Measurements from ENCODE around the gene C1orf35. TPM values are rescaled to one million over a fixed set of nuclear protein-coding genes. Genes with fewer than 3 reads are reported as not detected.

Gene C1orf35
- total and polyA plus RNA-seq, 9 of the 15 experiments (the other 6 are each of a cell fraction or from before 2014, with no cell fraction given) = 3.2 to 48.7 (median 12.5) TPM

DNA sequence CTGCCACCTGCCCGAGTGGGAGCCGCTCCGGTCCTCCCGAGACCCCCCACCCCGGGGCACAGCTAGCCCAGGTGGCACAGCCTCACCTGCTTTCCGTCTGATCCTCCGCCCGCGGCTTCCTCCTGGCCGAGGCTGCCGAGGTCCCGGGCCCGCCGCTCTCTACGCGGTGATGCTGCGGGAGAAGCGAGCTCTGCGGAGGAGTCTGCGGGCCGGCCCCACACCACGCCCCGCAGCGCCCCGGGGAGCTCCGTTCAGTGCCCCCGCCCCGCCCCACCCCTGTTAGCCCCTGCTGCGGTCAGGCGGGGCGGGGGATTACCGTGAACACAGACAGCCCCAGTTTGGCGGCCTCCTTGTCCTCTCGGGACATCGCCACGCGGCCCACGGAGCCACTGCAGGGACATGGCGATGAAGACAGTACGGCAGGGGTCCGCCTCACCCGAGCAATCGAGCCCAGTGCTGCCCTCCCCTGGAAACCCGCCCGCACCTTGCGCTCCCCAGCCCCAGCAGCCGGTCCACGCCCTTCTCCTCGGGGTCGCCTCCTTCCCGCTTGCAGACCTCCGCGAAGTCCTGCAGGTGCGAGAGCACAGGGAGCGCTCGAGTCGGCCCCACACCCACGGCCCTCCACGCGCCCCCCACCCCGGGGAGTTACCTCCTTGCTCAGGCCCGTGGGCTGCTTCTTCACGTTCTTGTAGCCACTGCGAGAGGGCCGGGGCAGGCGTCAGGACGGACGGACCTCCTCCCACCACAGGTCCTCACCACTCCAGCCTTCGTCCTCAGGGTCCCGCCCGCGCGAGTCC is 933 bp downstream of the C1orf35 start (continued):
- TF ChIP-seq, protein P1, sequence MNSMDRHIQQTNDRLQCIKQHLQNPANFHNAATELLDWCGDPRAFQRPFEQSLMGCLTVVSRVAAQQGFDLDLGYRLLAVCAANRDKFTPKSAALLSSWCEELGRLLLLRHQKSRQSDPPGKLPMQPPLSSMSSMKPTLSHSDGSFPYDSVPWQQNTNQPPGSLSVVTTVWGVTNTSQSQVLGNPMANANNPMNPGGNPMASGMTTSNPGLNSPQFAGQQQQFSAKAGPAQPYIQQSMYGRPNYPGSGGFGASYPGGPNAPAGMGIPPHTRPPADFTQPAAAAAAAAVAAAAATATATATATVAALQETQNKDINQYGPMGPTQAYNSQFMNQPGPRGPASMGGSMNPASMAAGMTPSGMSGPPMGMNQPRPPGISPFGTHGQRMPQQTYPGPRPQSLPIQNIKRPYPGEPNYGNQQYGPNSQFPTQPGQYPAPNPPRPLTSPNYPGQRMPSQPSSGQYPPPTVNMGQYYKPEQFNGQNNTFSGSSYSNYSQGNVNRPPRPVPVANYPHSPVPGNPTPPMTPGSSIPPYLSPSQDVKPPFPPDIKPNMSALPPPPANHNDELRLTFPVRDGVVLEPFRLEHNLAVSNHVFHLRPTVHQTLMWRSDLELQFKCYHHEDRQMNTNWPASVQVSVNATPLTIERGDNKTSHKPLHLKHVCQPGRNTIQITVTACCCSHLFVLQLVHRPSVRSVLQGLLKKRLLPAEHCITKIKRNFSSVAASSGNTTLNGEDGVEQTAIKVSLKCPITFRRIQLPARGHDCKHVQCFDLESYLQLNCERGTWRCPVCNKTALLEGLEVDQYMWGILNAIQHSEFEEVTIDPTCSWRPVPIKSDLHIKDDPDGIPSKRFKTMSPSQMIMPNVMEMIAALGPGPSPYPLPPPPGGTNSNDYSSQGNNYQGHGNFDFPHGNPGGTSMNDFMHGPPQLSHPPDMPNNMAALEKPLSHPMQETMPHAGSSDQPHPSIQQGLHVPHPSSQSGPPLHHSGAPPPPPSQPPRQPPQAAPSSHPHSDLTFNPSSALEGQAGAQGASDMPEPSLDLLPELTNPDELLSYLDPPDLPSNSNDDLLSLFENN (IDR thresholded peaks at IDR 0.05; ENCODE audit: low read depth in 2 of 2, low read length in 2 of 2) = 0 out of 4 replicates have a peak, but pooled peaks of 1 of the 2 experiments have one; percentile 11
- peak; percentile 48; the same call in 1 of the 2 replicates for TF ChIP-seq ZBTB1 (CRISPR knock-in tag; IDR thresholded peaks at IDR 0.05; ENCODE audit: borderline replicate concordance, low read depth)
- no peak for TF ChIP-seq EWSR1 (IDR thresholded peaks at IDR 0.05; ENCODE audit: borderline replicate concordance, low read depth, partially characterized antibody)
- no peak for TF ChIP-seq KLF13 (tag; IDR thresholded peaks at IDR 0.05; ENCODE audit: borderline replicate concordance, low read depth)
- TF ChIP-seq YY1 (IDR thresholded peaks at IDR 0.05; ENCODE audit: borderline replicate concordance in 1 of 3, control insufficient read depth in 1 of 3, extremely low read depth in 1 of 3, insufficient read depth in 3 of 3, insufficient read length in 1 of 3, insufficient replicate concordance in 2 of 3, low read depth in 1 of 3, low read length in 2 of 3) = peak in 1 of 3 experiments; percentile 20
- 0 out of 2 replicates have a peak, but pooled peaks have one; percentile 23 for TF ChIP-seq SMC3 (conservative IDR thresholded peaks at IDR 0.05; ENCODE audit: insufficient read depth, low read depth, low read length)
- TF ChIP-seq ZEB2 (IDR thresholded peaks at IDR 0.05) = 0 out of 2 replicates have a peak, but pooled peaks have one; percentile 16
- TF ChIP-seq RAD21 (CRISPR knock-in tag; conservative IDR thresholded peaks at IDR 0.05 in 1 of 2, IDR thresholded peaks at IDR 0.05 in 1 of 2) = peak; percentile 21 to 41; a peak in 3 of 4 replicates
- TF ChIP-seq, protein P2, sequence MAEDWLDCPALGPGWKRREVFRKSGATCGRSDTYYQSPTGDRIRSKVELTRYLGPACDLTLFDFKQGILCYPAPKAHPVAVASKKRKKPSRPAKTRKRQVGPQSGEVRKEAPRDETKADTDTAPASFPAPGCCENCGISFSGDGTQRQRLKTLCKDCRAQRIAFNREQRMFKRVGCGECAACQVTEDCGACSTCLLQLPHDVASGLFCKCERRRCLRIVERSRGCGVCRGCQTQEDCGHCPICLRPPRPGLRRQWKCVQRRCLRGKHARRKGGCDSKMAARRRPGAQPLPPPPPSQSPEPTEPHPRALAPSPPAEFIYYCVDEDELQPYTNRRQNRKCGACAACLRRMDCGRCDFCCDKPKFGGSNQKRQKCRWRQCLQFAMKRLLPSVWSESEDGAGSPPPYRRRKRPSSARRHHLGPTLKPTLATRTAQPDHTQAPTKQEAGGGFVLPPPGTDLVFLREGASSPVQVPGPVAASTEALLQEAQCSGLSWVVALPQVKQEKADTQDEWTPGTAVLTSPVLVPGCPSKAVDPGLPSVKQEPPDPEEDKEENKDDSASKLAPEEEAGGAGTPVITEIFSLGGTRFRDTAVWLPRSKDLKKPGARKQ (CRISPR knock-in tag; IDR thresholded peaks at IDR 0.05) = no peak
- TF ChIP-seq, protein P3, sequence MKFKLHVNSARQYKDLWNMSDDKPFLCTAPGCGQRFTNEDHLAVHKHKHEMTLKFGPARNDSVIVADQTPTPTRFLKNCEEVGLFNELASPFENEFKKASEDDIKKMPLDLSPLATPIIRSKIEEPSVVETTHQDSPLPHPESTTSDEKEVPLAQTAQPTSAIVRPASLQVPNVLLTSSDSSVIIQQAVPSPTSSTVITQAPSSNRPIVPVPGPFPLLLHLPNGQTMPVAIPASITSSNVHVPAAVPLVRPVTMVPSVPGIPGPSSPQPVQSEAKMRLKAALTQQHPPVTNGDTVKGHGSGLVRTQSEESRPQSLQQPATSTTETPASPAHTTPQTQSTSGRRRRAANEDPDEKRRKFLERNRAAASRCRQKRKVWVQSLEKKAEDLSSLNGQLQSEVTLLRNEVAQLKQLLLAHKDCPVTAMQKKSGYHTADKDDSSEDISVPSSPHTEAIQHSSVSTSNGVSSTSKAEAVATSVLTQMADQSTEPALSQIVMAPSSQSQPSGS (CRISPR knock-in tag; IDR thresholded peaks at IDR 0.05) = no peak
- TF ChIP-seq, protein P4, sequence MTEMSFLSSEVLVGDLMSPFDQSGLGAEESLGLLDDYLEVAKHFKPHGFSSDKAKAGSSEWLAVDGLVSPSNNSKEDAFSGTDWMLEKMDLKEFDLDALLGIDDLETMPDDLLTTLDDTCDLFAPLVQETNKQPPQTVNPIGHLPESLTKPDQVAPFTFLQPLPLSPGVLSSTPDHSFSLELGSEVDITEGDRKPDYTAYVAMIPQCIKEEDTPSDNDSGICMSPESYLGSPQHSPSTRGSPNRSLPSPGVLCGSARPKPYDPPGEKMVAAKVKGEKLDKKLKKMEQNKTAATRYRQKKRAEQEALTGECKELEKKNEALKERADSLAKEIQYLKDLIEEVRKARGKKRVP (CRISPR knock-in tag; IDR thresholded peaks at IDR 0.05) = no peak
- no peak for TF ChIP-seq NCOA1 (IDR thresholded peaks at IDR 0.05; ENCODE audit: low read depth)
- TF ChIP-seq ARID1B (IDR thresholded peaks at IDR 0.05) = peak; percentile 6; the same call in 1 of the 2 replicates
- TF ChIP-seq MTA2 (IDR thresholded peaks at IDR 0.05; ENCODE audit: low read depth) = no peak
- TF ChIP-seq, protein P5, sequence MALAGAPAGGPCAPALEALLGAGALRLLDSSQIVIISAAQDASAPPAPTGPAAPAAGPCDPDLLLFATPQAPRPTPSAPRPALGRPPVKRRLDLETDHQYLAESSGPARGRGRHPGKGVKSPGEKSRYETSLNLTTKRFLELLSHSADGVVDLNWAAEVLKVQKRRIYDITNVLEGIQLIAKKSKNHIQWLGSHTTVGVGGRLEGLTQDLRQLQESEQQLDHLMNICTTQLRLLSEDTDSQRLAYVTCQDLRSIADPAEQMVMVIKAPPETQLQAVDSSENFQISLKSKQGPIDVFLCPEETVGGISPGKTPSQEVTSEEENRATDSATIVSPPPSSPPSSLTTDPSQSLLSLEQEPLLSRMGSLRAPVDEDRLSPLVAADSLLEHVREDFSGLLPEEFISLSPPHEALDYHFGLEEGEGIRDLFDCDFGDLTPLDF (CRISPR knock-in tag; IDR thresholded peaks at IDR 0.05) = 0 out of 2 replicates have a peak, but pooled peaks have one; percentile 35
